ENCODE data around the gene AGAP1. TPM values are rescaled to one million over a fixed set of nuclear protein-coding genes. Genes with fewer than 3 reads are reported as not detected.

Gene AGAP1
- polyA plus RNA-seq, 12 donors = 22.7 to 33.9 (median 26.5) TPM; not detected in 1

GRCh38 chr2:235506997-235507615 is 13.3 kb downstream of the AGAP1 start:
- DNase-seq = no peak

- no peak for DNase-seq
These were observed 14.1 kb downstream of the AGAP1 start for GRCh38 chr2:235507928-235508327.

DNA sequence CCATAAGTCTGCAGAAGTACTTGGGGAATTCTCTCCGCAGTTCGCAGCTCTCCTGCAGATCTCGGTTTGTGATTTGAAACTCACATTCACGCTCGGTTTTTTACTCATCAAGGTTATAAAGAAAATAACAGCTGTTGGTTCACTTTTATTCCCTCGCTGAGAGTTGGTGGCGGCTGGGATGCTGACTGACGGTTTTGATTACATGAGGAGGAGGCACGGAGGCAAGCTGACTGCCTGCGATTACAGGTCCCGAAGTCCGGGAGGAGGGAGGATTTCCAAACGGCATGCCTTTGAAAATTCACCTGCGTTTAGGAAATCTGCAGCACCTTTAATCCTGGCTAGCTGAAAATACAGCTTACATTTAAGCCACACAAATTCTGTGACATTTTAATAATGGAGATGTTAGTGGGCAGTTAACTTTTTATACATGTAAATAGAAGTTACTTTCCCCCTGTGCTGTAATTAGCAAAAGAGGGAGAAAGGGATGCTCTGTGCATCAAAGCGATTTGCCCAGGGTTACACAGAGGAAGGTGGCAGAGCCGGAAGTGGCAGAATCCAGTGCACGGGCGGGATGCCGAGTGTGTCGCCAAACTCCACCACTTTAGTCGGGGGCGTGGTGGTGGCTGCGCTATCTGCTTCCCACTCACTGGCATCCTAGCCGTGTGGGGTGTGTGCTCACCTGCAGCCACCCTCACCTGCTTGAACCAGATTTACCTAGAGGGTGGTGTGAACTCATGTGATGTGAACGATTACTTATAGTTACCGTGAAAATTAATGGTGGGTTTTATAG is 14.7 kb downstream of the AGAP1 start:
- no peak for DNase-seq

- DNase-seq = no peak
These were observed 16.5 kb downstream of the AGAP1 start for GRCh38 chr2:235510318-235510717.

DNA sequence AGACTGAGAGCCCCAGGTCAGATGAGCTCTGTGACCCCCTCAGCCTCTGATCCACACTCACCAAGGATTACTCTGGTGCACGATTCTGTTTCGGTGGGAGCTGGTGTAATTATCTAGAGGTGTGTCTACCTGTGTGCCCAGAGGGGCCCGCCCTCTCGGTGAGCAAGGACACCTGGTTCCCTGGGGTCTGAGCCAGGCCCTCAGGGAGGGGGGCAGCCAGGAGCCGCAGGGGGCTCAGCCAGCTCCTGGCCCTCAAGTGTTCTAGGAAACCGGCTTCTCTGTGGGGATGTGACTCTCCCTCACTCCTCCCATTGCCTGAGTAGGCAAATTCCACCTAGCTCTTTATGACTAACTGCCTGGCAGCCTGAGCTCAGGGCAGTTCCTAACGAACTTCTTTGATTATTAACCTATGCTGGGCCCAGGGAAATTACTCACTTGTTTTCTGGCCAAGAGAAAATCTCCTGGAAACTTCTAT is 17.4 kb downstream of the AGAP1 start:
- DNase-seq = no peak

DNA sequence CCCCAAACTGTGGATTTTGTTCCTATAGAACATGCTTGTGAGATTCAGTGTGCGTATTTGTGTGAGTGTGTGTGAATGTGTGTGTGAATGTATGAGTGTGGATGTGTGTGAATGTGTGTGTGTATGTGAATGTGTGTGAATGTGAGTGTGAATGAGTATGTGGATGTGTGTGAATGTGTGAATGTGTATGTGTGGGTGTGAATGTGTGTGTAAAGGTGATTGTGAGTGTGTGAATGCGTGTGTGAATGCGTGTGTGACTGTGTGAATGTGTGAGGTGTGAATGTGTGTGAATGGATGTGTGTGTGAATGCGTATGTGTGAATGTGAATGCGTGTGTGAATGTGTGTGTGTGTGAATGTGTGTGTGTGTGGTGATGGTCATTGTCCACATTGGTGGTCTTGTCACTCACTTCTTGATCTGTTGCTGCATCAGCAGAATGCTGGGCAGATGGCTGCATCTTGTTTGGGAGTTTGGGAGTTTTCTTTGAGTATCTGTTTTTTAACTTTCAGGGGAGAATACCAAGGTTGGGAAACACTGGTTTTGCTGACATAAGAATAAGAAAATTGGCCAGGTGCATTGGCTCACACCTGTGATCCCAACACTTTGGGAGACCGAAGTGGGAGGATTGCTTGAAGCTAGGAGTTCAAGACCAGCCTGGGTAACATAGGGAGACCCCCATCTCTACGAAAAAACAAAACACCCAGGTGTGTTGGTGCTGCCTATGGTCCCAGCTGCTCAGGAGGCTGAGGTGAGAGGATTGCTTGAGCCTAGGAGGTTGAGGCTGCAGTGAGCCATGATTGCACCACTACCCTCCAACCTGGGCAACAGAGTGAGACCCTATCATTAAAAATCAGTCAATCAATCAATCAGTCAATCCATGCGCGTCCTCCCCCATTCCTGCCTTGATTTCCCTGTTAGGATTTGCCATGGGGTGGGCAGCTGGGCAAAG is 18.2 kb downstream of the AGAP1 start:
- no peak for DNase-seq

- no peak for DNase-seq
These were observed 18.8 kb downstream of the AGAP1 start for GRCh38 chr2:235512699-235513053.

DNA sequence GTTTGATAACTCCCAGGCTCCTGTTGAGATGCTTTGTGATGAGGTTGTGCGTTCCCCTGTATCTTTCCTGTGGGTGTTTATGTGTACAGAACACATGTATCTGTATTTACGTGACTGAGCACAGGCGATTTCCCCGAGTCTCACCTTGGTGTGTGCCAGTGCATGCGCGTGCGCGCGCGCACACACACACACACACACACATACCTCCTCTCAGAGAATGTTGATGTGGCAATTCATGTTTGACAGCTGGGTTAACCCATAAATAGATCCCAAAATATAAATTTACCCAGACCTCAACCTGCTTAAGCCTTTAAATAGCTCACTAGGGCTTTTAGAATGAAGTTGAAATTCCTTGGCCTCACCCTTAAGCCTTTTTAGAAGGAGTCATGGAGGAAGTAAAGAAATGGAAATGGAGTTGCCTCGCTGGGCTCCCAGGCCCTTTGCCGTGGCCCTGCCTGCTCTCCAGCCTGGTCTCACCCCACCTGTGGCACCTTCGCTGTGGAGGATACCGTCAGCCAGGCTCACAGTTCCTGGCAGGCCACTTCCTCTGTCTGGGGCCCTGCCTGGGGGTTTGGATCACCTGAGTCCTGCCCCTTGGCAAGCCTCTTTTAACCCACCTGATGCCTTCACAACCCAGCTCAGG is 20.3 kb downstream of the AGAP1 start:
- no peak for DNase-seq

GRCh38 chr2:235514627-235515363 is 21.0 kb downstream of the AGAP1 start:
- no peak for DNase-seq

DNA sequence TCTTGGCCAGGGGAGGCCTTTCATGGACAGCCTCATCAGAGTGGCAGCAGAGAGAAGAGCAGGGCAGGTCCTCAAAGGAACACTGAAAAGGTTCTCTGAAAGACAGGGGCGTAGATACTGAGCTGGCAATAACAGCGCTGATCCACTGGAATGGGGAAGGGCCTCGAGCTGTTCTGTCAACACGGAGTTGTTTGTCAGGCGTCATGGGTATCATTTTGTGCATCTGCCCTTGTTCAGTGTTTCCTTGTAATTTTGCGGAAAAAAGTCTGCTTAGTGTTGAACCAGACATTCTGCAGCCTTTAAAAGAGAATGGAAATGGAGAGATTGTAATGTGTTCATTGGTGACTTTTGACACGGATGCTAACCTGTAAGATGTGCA is 21.5 kb downstream of the AGAP1 start:
- DNase-seq = no peak

DNA sequence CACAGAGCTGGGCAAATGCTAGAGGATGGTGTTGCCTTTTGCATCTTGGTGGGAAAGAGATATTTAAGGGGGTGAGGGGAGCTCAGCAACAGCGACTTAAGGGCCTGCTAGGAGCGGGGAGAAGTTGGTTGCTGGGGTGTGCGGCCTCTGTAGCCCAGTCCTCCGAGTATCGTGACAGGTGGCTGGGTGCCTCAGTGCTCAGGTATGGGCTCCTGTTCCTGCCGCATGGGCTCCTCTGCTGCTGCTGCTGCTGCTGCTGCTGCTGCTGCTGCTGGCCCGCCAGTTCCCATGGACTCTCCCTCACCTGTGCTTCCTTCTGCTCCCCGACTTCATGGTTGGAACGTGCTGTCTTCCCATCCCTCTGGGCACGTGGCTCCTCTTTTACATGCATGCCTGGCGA is 22.0 kb downstream of the AGAP1 start:
- DNase-seq = no peak

DNA sequence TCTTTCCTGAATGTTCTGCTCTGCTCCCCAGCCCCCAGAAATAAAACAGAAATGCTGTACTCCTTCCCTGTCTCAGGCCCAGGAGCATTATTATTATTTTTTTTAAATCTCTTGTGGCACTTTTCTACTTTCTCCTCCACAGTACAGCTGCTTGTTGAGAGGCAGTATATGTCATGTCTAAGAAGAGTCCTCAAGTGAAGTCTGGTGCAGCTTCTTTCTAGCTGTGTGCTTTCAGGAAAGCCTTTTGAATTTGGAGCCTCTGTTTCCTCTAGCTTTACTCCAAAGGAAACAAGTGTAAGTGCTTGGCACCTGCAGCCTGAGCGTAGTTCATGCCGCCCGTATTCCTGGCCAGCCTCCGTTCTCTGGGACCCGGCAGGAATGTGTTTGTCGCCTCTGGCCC is 22.4 kb downstream of the AGAP1 start:
- no peak for DNase-seq

DNA sequence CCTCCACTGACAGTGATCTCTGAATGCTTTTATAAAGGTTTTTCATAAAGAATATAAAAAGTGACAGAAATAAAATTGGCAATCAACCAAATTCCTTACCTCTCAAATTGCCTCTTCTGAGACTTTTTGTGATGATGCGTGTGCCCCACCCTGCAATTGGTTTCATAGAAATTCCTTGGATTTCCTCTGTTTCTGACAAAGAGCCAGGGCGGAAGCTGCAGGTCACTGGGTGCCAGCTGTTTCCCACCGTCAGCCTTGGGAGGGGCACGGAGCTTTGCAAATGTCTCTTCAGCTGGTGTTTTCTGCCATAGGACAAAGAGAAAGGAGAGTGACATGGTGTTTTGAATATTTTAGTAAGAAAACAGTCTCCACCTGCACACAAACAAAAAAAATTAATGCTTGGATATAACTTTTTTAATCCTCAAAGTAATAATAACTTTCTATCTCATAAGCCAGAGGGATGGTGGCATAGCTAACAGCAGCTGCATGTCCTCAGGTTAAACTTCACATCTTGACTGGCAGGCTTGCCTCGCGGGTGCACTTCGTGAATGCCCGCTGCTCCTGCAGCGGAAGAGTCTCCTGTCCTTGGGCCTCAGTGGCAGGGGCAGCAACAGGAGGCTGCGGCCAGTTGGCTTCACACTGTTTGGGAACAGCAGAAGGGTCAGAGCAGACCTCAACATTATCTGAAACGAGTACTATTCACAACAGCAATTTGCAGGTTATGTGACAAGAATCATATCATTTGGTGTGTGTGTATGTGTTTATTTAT is 24.7 kb downstream of the AGAP1 start:
- DNase-seq = no peak

DNA sequence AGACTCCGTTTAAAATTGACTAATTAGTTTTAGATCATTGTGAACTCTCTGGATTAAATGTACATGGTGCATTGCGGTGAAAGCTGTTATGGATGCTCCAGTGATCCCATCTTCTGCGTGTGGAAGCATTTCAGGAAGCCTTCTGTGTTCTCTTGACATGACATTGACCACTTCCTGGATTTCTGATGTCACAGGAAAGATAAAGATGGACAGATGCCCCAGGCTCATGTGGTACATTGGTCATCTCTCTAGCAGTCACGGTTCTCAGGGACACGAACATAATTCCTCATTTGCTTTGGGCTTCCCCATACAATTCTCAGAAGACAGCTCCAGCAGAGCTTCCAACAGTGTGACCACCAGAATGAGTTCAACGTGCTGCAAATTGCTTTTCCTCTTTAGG is 26.9 kb downstream of the AGAP1 start:
- DNase-seq = no peak

GRCh38 chr2:235521844-235522243 is 28.0 kb downstream of the AGAP1 start:
- DNase-seq = no peak

GRCh38 chr2:235523021-235523420 is 29.2 kb downstream of the AGAP1 start:
- no peak for DNase-seq

DNA sequence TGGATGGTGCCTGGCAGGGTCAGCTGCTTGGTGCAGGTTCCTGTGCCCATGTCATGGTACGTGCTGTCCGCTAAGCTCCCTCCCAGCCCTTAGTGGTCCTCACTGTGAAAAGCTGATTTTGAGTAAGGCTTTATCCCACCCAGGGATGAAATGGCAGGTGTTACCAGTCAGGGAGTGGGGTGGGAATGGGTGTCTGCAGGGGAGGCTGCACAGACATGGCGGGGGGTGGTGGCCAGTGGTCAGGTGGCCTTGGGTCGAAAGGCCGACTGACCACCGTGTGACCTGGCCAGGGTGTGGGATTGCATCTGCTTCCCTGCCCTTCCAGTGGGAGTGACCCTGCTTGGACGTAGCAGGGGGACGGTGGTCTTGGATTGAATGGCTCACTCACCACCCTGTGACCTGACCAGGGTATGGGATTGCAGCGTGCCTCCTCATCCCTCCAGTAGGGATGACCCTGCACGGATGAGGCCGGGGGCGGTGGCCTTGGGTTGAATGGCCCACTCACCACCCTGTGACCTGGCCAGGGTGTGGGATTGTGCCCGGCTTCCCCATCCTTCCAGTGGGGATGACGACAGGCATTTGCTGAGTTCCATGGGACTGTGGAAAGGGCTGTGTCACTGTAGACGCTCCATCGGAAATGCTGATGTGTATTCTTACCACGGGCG is 29.8 kb downstream of the AGAP1 start:
- DNase-seq = no peak

GRCh38 chr2:235526166-235526565 is 32.3 kb downstream of the AGAP1 start:
- DNase-seq = no peak

DNA sequence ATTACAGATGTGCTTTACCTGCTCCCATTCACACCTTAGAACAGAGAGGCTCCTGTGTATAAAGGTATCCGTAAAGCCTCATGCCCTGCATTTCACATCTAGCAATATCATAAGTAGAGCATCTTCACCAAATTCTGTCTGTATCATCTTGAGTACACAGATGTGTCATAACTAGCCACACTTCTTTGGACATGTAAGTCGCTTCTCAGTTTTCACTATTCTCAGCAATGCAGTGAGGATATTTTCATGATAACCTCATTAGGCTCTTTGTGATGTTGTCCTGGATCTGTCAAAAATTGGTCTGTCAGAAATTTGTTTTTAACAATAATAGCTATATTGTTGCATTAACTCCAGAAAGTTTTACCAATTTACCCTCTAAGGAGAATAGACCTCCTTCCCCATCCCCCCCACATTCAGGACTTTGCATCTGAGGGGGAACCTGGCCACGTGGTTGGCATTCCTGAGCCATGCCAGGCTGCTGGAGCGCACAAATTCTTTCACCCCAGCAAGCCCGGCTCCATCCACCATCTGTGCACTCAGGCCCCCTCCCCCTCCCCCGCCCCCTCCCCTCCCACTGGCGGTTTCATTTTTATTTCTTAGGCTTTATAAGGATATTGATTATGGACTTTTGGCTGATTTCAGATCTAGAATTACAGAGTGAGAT is 34.1 kb downstream of the AGAP1 start:
- no peak for DNase-seq
